ENCODE results near the gene ZBTB9.

GRCh38 chr6:33412140-33413009 lies 42.0 kb upstream of the ZBTB9 start:
- no peak for TF ChIP-seq CTCF (IDR thresholded peaks at IDR 0.05 in 8 of 11, conservative IDR thresholded peaks at IDR 0.05 in 3 of 11)
- TF ChIP-seq POLR2A (IDR thresholded peaks at IDR 0.05) = no peak
